Colonic mucosa (tissue), 4 donors: ENCODE results near the gene COL18A1. TPM values are rescaled to one million over a fixed set of nuclear protein-coding genes. Genes with fewer than 3 reads are reported as not detected.

ENCODE experiments used
- DNase-seq: peaks from one replicate; pipeline ENCODE4 v3.0.0-alpha.2; 2020
- H3K27ac ChIP-seq: fragments of 200-600 bp; one replicate; pipeline ENCODE4 v1.8.0; 2021
- H3K27me3 ChIP-seq: fragments of 200-600 bp; one replicate; pipeline ENCODE4 v1.8.0; 2021
- H3K36me3 ChIP-seq: fragments of 200-600 bp; one replicate; pipeline ENCODE4 v1.8.0; 2021
- H3K4me1 ChIP-seq: fragments of 200-600 bp; one replicate; pipeline ENCODE4 v1.8.0; 2021; ENCODE audit warnings: mild to moderate bottlenecking
- H3K4me3 ChIP-seq: fragments of 200-600 bp; one replicate; pipeline ENCODE4 v1.8.0; 2021
- H3K9ac ChIP-seq, 2 donors: one replicate each; pipeline ENCODE4 v1.7.0; 2013; ENCODE audit warnings: control low read depth in 2 of 2, low read depth in 2 of 2, low read length in 2 of 2
- H3K9me3 ChIP-seq: fragments of 200-600 bp; one replicate; pipeline ENCODE4 v1.8.0; 2021
- intact Hi-C: fragments of 100-400 bp; cut with DNase I; formaldehyde crosslinking; loops from one replicate; pipeline ENCODE4 v1.14.1; 2022
- total RNA-seq, 2 donors: library from RNA; stranded (reverse); fragmentation: NEBNext Ultra II Directional in 1 of 2; extraction: Animal tissue kit (Norgen Biotek cat#: 25700) in 1 of 2; gene quantifications; one replicate each; pipeline ENCODE4 v1.2.1, GENCODE V29; 2021
- TF ChIP-seq, protein P1 (sequence below): fragments of 200-600 bp; IDR thresholded peaks from one replicate; pipeline ENCODE4 v1.8.0; 2022; ENCODE audit warnings: antibody characterized with exemption, mild to moderate bottlenecking
- donor health status: healthy.
- donor health status: DM: no; HTN: no; CAD: no.
- donor health status: DM: no; HTN: no; CAD: no.

COL18A1 gene
- total RNA-seq, 2 donors from 2014 or later: 8.4 to 22.3 TPM

- no peak for DNase-seq
- Histone ChIP-seq H3K27me3 (no peaks in the 10 kb centered on the region), H3K36me3 (no peaks in the 10 kb centered on the region), H3K4me1 (peaks cover 6% of the 10 kb centered on the region), H3K9me3 (no peaks in the 10 kb centered on the region), H3K9ac (peak overlapping the region in 1 of 2 donors; percentile 66), H3K4me3 (no peak overlapping the region), H3K27ac (no peak overlapping the region)
- TF ChIP-seq, protein P1, sequence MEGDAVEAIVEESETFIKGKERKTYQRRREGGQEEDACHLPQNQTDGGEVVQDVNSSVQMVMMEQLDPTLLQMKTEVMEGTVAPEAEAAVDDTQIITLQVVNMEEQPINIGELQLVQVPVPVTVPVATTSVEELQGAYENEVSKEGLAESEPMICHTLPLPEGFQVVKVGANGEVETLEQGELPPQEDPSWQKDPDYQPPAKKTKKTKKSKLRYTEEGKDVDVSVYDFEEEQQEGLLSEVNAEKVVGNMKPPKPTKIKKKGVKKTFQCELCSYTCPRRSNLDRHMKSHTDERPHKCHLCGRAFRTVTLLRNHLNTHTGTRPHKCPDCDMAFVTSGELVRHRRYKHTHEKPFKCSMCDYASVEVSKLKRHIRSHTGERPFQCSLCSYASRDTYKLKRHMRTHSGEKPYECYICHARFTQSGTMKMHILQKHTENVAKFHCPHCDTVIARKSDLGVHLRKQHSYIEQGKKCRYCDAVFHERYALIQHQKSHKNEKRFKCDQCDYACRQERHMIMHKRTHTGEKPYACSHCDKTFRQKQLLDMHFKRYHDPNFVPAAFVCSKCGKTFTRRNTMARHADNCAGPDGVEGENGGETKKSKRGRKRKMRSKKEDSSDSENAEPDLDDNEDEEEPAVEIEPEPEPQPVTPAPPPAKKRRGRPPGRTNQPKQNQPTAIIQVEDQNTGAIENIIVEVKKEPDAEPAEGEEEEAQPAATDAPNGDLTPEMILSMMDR: no peak
- intact Hi-C loops: no loop called here
Observed at GRCh38 chr21:45540601-45540970, 135.6 kb downstream of the COL18A1 start.

- peaks cover 6% of the 10 kb centered on the region for H3K4me1 ChIP-seq
- no peaks in the 10 kb centered on the region for H3K27me3 ChIP-seq
- H3K9ac ChIP-seq: peak overlapping the region; percentile 12 to 66
- H3K9me3 ChIP-seq: no peaks in the 10 kb centered on the region
- no peaks in the 10 kb centered on the region for H3K36me3 ChIP-seq
- H3K27ac ChIP-seq: no peak overlapping the region
- TF ChIP-seq, protein P1: no peak
- H3K4me3 ChIP-seq: peak overlapping the region; percentile 63
- intact Hi-C loops: no loop called here
- DNase-seq: peak; percentile 80
Observed at GRCh38 chr21:45541221-45542039, 136.5 kb downstream of the COL18A1 start.

DNA sequence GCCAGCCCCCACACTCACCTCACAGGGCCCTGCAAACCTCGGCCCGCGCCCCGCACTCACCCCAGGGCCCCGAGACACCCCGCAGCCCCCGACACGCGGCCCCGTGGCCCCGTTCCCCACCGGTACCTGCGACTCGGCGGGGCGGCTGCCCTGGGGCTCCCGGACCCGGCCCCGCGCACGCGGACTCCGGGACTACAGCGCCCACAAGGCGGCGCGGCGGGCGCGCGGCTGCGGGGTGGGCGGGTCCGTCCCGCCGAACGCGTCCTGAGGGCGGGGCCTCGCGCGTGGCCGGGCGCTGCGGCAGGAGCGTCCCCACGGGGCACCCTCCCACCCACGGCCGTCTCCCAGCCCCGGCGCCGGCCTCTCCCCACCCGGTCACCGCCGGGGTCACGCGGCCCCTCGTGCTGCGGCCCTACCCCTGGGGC, 137.3 kb downstream of the COL18A1 start, which contains the start of gene SLC19A1:
TSS of gene SLC19A1 (minus strand) at position 199 of the 425 bp plus-strand sequence. CDS start 4,481 bp downstream, outside the sequence.
- intact Hi-C loops: no loop called here
- TF ChIP-seq, protein P1: peak; percentile 14
- no peaks in the 10 kb centered on the region for H3K9me3 ChIP-seq
- DNase-seq: peak; percentile 60
- no peaks in the 10 kb centered on the region for H3K36me3 ChIP-seq
- peak within 1 kb of the TSS; percentile 63 for H3K4me3 ChIP-seq
- no peaks in the 10 kb centered on the region for H3K27me3 ChIP-seq
- H3K9ac ChIP-seq: peak within 1 kb of the TSS; percentile 56 to 66
- peaks cover 6% of the 10 kb centered on the region for H3K4me1 ChIP-seq
- H3K27ac ChIP-seq: no peak within 1 kb of the TSS

DNA sequence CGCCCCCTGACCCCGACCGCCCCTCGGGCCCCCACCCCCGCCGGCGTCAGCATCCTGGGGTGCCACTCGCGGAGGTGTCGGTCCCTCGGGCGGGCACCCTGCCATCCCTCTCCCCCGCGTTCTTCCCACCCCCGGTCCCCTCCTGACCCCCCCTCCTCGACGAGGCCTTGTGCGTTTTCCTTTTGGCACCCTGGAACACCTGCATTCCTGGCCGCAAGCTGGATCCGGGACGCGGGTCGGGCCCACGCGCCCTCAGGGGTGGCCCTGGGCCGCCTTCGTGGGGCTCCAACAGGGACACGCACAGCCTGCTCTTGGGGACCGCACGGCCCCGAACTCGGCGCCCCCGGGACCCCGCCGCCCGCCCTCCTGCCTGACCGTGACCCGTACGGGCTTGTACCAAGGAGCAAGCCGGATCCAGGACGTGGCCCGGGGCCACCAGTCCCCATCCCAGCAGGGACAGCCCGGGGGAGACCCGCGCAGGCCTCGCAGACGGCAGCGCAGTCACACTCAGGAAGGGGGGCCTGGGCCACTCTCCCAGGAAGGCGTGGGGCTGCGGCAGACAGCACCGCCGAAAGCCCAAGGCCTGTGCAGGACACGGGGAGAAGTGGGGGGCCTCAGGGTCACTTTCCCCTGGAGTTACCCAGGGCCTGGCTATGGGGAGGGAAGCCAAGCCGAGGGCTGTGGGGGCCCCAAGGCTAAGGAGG, 137.9 kb downstream of the COL18A1 start:
- Histone ChIP-seq H3K27ac (no peak overlapping the region), H3K9ac (peak overlapping the region; percentile 19 to 56)

DNA sequence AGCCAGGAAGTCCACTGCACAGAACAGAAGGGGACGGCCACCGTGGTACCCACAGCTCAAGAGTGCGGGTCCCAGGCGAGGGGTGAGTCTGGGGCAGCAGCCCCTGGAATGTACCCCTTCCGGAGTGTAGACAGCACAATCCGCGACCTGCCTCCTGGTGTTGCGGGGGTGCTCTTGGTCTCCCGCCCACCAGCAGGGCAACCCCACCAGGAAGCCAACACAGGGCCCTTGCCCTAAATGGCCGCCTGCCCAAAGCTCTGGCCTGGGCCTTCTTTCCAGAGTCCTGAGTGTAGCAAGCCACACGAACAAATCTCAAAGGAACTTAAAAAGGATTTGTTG, 138.4 kb downstream of the COL18A1 start:
- Histone ChIP-seq H3K27ac (no peak overlapping the region), H3K9ac (peak overlapping the region in 1 of 2 donors; percentile 19)
- no peak for DNase-seq

More for the DNA sequence above, 137.9 kb downstream of the COL18A1 start:
- Histone ChIP-seq H3K4me1 (peaks cover 6% of the 10 kb centered on the region), H3K27me3 (no peaks in the 10 kb centered on the region), H3K4me3 (peak overlapping the region; percentile 63), H3K36me3 (no peaks in the 10 kb centered on the region), H3K9me3 (no peaks in the 10 kb centered on the region)
- intact Hi-C loops: no loop called here
- peak; percentile 30 for DNase-seq
- TF ChIP-seq, protein P1: no peak

More for the DNA sequence above, 138.4 kb downstream of the COL18A1 start:
- Histone ChIP-seq H3K36me3 (no peaks in the 10 kb centered on the region), H3K27me3 (no peaks in the 10 kb centered on the region), H3K4me3 (no peak overlapping the region), H3K9me3 (no peaks in the 10 kb centered on the region), H3K4me1 (peaks cover 6% of the 10 kb centered on the region)
- intact Hi-C loops: no loop called here
- TF ChIP-seq, protein P1: no peak
